Left forelimb (tissue), 1 donor: ENCODE data around the gene FREM1.

ENCODE experiments used
- DNase-seq: peaks from one replicate; pipeline ENCODE4 v3.0.0-alpha.2; 2018; ENCODE audit warnings: low spot score

The FREM1 gene

DNA sequence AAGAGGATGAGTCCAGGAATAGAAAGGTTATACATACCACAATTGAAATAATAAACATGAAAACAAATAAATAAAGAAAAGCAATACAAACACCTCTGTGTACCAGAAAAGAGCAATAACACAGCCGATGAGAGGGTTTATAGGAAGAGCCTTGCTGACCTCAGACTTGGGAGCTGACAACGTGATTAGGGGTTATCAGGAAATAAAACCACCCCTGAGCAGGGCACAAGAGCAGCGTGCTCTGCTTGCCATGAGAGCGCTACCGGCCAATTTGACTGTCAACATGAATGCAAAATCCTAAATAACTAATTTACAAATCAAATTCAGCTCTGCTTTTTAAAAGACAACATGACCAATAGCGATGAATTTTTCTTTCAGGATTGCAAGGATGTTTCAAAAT is 2.6 kb upstream of the FREM1 start:
- DNase-seq = no peak

DNA sequence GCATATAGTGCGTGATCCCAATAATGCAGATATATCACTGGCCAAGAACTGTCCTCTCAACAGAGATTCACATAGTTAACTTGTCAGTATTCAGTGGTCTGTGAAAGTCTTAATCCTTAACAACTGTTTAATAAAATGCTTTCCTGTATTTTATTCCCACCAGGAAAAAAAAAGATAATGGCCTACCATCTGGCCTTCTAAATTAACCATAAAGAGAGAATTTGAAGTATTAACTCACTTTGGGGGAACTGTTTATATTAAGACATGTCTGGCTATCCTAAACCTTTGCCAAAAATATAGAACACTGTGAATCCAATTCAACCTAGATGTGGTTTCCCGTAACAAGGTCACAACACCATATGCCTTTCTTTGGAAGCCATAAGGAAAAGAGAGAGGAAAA is 818 bp upstream of the FREM1 start:
- DNase-seq = no peak

DNA sequence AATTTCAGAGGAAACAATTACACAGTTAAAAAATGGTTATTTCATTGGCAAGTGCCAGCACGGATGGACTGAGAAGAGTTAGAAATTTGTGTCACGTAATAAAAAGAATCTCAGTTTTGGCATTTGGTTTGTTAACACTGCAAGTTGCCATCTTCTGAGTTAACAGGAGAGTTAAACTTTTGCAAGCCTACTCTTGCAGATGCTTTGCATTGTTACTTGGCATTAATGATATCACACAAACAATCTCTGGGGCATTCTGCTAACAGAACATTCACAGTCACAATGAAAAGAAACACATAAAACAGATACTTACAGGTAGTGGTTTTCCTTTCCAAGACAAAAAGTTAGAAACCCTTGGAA is 647 bp downstream of the FREM1 start:
- no peak for DNase-seq

DNA sequence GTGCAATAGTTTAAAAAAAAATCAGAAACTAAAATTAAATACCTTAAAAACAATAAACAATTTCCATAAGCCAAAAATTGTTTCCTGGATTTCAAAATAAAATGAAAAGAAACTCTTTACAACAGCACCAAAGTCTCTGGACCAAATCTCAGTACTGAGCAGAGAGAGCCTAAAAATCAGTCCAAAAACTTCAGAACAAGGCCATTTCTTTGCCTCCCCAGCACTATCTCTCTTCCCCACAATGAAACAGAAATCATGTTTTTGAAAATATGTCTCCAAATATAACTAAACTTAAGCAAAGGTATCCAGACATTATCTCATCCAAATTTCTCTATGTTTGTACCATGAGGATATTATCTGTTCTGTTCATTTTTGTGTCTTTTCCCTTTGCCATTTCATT is 1.0 kb downstream of the FREM1 start:
- no peak for DNase-seq

DNA sequence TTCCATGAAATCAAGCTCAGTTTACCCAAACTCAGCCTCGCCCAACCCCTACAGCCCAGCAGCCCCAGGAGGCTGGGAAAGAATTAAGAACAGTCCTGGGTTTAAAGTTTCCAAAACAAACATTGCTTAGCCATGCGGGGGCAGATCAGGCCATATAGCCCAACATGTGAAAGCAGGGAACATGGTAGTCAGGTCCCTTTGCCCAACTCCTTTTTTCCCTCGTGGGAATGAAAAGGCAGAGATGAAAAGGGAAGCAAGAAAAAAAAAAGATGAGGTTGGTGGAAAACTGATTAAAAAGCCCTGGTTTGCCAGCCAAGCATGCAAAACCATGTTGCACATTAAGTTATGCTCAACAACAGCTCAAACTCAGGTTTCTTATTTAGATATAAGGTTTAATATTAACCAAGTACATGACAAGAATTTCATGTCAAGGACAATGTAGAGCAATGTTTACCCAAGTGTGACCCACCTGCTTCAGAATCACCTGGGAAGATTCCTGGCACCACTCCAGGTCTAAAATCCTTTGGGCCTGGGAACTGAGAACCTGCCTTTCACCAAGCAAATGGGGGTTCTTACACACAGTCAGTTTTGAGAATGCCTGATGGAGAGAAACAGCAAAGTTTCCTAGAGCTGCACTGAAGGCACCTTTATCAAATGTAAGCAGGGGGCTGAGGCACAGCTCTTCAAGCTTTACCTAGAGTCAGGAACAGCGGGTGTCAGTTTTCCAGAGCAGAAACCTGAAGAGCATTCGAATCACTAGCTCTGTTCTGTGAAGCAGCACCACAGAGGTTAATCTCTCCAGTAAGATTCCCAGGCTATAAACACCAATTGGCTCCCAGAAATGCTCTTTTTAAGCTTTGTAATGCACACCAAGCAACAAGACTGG is 1.7 kb downstream of the FREM1 start:
- no peak for DNase-seq

DNA sequence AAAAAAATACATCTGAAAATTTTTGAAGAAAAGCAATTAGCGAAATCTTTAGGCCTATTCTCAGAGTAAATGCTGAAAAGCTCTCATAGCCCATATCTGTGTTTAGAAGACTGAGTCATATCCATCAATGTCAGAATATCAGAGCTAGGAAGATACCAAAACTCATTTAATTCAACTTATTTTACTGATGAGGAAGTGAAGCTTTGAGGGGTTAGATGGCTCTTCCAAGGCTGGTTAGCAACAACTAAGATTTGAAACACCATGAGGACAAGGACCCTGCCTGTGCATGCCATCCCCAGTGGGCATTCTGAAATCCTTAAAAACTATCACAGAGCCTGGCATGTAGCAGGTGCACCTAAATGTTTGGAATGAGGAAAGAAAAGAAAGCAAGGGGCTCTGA is 2.5 kb downstream of the FREM1 start:
- DNase-seq = no peak

DNA sequence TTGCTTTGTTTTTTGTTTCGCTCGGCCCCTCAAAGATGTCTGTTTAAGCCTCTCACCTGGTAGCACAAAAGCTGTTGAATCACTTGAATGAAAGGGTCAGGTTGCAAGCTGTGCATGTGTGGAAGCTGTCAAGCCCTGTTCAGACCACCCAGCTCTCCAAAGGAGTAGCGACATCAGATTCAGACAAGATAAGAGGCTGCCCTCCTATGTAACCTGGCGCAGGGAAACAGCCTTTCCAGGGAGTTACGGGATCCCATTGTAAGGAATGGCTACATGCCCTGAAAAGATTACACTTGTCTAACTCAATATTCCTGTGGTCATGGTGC is 2.9 kb downstream of the FREM1 start:
- DNase-seq = no peak

DNA sequence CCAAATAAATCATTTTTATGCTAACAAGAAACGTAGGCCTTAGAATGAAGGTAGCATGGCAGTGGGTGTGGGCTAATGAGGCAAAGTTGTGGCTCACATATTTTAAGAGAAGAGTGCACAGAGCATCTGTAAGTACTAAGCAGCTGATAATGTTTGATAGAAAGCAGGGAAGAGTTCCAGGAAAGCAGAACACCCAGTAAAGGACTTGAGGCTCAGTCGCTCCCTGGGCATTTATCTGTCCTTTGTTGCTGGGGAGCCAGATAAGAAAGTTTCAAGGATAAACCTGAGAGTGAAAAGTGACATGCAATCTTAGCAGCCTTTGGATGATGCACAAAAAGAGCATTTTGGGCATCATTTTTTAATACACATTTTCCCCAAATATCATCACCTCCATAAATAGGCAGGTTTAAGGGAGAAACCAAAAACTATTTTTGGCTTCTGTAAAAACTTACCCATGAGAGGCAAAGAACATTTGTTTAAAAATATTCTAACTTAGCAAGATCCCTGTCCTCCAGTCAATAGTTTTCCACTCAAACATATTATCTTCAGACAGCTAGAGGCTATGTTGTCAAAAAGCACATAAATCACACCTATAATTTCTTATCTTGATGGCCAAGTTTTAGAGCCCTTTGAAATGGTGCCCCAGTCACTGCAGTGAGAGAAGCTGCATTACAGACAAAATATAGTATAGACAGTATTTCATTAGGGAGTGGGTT is 3.4 kb downstream of the FREM1 start:
- DNase-seq = no peak

DNA sequence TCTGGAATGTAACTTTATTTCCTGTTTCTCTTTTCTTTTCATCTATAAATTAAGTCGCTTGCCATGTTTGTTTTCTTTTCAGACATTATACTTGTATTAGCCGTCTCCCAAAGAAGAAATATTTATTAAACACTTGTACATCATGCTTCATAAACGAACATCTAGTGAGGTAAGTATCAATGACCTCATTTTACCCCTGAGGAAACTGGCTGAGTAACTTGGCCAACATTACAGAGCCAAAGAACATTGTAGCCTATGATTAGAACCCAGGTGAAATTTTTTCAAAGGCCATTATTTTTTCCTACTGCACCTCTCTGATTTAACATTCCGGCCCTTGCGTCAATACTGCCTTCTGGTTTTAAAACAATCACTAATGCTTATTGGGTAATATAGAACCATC is 4.2 kb downstream of the FREM1 start:
- DNase-seq = no peak

DNA sequence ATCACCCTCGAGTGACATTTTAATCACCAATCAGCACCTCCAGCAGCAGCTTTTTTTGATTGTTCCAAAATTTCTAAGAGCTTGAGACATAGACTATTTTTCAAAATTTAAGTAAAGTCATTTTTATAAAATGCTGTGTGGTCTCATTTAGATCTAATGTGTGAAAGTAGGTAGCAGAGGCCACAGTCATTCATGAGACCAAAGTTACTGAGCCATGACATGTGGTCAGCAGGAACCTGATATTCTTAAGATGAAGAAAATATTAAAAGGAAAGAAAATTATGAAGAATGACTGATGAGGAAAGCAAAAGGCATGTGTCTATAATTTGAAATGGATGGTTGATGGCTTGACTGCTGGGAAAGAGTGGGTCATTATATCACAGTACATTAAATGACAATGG is 7.2 kb downstream of the FREM1 start:
- no peak for DNase-seq

DNA sequence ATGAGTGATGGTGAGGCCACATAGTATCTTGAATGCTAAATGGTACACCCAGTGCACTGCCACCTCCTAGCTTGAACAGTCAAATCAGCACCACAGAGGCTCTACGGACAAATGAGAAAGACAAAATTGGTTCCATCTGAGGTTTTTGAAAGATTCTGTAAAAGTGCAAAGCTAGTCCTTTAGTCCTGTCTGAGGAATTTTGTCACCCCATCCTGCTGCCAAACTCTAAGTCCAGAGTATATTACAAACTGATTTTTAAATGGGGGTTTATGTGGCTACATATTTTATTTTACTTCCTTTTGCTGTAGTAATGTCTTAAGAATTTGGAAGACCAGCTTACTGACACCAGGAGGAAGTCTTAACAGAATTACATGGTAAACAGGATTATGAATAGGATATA is 7.7 kb downstream of the FREM1 start:
- no peak for DNase-seq

DNA sequence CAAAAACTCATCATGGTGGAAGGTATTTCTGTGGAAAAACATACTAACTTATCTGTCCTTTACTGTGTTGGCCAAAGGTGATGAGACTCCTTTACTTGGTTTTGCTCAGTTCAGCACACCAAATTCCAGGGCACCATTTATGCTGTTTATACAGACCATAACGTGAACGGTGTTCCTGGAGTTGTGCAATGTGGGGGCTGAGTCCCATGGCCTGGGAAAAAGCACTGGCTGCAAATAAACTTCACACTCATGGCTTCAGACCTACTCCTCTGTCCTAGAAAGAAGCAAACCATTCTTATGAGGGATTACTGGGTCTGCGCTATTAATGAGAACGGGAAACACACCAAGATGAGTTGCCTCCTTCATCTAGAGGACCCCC is 10.4 kb downstream of the FREM1 start:
- no peak for DNase-seq

DNA sequence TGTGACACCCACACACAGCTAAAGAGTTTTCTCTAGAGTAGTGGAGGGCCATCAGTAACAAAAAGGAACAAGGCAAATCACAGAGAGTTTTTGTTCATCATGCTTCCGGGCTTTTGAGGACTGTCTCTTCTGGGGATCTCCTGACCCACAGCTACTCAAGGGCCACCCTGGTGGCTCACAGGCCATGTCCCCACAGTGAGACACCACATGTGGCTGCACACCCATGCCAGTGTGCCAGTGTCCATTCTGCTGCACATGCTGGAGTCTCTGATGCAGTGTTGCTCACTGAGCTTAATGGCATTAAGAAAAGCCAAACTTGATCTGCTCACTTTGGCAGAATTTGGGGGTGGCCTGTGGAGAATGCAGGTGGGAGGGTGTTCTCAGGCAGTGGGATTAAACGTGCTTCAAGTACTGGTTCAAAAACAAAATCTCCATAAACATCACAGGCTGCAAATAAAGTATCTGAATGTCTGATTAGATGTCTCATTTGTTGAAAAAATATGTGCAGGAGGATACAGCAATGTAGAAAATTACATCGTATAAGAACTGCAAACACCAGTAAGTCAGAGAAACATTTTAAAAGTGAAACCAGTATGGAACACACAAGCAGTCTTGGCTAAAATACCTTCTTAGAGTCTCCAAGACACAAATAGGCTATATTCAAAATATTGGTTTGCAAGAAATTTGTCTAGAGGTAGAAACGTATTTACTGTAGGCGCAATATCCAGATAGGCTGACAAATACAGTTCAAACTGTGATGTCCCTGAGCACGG is 11.0 kb downstream of the FREM1 start:
- no peak for DNase-seq

DNA sequence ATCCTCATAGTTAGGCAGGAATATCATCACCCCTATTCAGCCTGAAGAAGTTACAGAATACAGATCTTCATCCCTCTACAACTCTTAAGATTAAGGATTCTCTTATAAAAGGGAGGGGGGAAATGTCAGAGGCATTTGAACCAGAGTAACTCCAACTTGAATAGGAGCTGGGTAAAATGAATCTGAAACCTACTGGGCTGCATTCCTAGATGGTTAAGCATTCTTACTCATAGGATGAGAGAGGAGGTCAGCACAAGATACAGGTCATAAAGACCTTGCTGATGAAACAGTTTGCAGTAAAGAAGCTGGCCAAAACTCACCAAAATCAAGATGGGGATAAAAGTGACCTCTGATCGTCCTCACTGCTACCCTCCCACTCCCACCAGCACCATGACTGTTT is 14.4 kb downstream of the FREM1 start:
- no peak for DNase-seq

DNA sequence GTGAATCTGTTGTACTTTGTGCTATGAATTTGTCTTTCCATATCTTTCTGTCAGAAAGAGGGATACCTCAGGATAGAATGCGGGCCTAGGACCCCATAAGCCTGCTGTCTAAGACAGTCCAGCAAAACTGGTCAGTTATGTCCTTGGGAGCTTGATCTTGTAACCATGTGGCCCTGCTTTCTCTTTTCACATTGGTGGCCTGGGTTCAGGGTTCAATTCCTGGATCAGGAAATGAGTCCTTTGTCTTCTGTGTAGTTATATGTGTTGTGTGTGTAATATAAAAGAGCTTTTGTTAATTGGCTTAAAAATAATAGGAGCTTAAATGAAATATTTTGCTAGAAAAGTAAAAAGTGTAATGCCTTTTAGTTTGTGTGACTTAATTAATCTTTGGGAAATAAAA is 16.9 kb downstream of the FREM1 start:
- no peak for DNase-seq

DNA sequence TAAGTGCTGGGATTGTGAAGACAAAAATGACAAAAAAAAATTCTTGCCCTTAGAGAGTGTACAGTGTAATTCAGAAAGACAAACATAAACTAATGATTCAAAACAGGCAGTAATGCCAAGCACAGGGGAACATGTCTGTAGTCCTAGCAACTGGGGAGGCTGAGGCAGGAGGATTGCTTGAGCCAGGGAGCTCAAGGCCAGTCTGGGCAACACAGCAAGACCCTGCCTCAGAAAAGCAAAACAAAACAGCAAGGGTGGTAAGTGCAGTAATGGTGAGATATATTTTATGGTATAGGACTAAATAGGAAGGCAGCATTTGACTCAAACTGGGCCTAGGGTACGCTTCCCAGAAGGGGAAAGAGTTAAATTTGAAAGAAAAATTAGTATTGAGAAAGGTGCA is 18.9 kb downstream of the FREM1 start:
- DNase-seq = no peak

DNA sequence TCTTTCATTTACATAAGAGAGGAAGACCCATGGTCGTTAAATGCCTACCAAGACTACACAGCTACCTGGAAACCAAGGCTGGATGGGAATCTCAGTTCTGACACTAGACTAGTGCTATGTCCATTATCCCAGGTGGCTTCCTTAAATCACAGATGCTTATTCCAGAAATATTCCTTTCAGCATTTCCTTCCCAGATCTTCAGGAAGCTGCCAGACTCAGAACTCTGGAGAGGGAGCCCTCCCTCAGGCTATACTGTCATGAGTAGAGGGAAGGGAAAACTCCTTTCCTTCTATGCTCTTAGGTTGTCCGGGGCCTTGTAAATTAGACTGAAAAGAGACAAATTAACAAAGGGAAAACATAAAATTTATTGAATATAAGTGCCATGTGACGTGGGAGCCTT is 20.8 kb downstream of the FREM1 start:
- DNase-seq = no peak

DNA sequence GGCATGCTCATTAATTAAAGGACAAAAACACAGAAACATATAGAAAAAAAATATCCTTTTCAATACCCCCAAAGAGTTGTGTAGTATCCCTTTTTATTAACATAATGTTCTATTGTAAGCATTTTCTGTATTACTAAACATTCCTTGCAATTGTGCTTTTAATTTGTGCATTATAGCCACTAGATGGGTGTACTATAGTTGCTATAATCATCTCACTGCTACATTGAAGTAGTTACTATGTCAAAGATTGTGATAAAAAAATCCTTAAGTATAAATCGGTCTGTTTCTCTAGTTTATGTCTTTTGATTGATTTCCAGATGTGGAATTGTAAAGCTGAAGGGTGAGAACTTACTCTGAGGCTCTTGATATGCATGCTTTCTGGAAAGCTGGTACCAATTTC is 21.4 kb downstream of the FREM1 start:
- DNase-seq = no peak

DNA sequence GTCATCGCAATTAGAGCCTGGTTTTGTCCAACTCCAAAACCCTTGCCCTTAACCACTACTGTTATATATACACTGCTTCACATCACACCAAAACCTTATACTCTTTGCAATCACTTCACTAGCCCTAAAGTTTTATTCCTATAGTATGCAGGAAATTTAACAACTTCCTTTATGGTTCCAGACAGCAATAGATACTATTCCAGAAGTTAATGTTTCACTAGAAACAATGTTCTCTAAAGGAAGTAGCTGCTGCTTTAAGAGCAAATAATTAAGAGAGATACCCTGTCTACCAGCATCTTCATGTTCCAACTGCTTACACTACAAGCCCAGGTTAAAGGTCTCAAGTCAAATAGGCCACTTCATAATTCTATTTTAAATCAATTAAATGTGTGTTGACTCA is 22.0 kb downstream of the FREM1 start:
- no peak for DNase-seq

DNA sequence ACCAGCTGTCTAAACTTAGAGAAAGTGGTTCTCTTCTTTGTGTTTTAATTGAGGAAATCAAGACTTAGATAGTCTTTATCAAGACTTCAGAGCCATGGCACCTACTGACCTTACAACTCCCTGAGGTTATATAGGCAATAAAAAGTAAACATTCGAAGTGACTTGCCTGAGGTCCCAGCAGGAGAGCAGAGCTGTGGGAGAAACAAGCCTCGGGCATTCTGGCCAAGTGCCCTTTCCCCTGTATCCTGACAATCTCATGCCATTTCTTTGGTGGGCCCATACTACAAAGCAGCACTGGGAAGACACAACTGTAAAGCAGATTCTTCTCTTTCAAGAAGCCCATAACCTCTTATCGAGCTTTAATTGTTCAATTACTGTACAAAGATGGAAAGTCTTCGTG is 23.1 kb downstream of the FREM1 start:
- DNase-seq = no peak

DNA sequence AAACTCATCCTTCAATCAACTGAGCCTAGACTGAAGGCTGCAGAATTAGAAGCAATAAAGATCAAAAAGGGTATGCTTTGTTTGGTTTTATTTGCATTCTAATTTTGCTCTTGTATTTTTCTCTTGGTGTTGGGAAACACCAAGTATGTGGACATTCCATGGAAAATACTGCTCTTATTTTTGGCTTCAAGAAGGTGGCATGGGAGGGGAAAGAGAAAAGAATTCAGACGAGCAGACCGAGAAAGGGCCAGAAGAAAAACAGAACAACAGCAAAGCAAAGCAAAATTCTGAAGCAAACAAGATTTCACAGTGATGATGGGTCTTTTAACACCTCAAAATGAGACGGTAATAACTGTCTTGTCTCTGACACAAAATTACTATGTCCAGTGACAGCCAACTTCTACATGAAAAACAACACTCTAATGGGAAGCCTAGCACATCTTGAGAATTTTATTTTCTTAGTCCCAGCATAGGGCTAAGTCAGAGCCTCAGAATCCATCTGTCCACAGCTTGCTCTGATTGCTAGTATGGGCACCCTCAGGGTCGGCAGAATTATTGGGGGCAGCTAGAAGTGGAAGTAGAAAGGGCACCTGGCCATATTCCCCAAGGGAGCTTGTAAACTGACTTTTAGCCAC is 26.8 kb downstream of the FREM1 start:
- no peak for DNase-seq

DNA sequence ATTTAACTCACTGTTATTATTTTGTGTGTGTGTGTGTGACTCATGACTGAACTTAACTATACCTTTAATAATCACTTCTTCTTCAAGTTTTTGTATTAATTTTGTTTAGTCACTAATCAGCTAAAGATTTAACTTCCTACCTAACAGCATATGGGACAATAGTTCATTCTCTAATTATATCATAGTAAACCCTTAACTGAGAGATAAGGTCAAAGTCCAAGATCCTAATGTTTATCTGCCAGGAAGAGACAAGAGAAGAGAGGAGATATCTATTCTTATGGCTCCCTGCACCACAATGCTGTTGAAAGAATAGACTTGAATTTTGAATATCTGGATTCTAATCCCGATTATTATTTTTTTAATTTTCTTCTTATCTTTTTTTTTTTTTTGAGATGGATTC is 28.1 kb downstream of the FREM1 start:
- DNase-seq = no peak

DNA sequence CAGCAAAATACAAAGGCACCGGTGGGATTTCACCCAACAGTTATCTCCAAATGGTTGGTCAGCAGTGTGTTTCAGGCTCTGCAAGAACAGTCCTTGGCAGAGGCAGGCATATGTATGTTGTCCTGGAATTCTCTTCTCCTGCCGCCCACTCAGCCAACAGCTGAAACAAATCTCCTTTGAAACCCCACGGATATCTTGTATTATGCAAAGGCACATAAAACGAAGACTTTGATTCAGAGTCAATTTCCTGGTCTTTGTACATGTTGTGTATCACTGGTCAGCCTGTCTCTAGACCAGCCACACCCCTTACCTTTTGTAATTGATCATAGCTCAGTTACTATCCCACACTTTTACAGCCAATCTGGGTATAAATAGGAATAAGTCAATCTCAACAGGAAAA is 29.2 kb downstream of the FREM1 start:
- no peak for DNase-seq
